Cortex of kidney (tissue), 1 donor: ENCODE data around the gene LAYN.

Source experiments
- DNase-seq: peaks from one replicate; lab custom pipeline; 2025; lab: John Stamatoyannopoulos, UW

Gene LAYN

DNA sequence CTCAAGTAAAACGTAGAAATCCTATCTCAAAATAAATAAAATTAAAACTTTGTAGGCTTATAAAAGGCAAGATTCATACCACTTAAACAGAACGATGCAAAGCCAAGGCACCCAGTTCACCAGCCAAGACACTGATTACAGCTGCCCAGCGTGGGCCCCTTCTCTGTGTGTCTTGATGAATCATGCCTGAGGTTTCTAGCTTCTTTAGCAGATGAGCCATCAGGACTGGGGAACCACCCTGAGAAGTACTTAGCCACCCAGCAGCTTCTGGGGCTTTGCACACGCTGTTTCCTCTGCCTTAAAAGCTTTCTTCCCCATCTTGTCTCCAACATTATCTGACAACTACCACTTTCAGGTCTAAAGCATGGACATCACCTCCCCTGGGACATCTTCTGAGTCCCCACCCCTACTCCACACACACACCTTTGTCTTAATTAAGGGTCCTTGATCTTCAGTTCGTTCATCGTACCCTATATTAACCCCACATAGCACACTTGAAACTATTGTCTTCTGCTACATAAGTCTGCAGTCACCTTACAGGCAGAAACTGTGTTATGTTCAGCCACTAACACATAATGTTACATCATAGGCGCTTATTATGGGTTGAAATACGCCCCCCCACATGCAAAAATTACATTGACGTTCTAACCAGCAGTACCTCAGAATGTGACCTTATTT, 8.7 kb upstream of the LAYN start:
- no peak for DNase-seq

DNA sequence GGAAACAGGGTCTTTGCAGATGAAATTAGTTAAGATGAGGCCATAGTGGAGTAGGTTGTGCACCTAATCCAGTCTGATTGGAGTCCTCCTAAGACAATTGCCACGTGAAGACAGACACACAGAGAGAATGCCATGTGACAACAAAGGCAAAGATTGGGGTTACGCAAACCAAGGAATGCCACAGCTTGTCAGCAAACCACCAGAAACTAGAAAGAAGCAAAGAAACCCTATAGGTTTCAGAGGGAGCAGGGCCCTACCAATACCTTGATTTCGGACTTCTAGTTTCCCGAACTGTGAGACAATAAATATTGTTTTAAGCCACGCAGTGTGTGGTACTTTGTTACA, 8.2 kb upstream of the LAYN start:
- no peak for DNase-seq

DNA sequence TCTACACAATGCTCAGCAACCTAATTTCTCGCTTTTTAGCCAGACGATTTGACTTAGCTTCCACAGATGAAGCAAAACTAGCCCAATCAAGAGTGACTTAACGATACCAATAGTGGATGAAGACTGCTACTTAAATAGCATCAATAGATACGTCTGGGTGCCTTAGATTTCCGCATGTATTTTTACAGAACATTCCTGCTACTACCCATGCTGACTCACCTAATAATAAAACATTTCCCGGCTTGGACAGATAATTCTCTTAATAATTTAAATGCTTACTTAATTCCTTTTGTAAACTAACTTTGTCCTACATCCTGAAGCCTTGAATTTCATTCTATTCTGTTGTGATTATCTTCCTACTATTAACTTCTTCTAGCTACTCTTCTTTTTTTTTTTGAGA, 5.2 kb upstream of the LAYN start:
- no peak for DNase-seq

DNA sequence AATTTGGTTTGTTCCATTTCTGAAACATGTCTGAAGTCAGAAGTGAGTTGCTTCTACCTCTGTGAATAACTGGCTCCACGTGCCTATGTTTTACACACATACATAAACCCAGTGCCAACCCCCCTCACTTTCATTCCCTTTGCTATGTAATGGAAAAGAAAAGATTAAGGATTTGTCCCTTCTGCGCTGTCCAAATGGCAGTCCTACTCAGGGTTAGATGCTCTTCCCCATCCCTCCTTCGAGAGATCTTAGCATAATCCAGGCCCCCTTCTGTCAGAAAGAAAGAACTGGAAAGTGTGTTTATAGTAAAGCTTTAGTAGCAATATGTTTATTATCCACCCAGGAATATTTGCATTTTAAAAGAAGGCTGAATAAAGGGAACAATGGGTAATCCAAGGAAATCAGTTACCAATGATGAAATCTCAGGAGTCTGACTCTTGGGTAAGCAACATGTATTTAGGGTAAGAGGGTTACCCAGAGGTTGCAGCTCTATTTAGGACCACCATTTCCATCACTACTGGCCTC, 3.1 kb upstream of the LAYN start:
- DNase-seq = no peak

DNA sequence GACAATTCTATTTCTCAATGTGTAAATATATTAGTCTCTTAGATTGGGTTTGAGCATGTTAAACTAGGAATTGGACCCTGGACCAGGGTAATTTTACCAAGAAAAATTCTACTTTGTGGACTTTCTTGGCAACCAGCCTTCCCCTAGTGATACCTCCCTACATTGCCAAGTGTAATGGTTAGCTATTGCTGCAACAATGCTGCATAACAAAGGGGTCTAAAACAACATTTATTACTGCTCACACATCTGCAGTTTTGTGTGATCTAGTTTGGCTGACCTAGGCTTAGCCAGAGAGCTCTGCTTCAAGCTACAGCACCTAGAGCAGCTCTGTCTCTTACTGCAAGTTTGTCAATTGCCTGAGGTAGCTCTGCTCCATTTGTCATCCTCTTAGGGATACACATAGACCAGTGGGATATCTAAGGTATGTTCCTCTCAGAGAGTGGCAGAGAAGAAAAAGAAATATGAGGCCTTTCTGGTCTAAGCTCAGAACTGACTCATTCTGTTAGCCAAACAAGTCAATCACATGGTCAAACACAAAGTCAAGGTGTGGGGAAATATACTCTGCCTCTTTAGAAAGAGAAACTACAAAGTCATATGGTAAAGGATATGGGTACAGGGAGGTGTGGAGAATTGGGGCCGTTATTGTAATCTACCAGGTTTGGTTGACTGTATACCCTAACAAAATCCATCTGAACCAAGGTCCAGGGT, 2.0 kb upstream of the LAYN start:
- DNase-seq = no peak

DNA sequence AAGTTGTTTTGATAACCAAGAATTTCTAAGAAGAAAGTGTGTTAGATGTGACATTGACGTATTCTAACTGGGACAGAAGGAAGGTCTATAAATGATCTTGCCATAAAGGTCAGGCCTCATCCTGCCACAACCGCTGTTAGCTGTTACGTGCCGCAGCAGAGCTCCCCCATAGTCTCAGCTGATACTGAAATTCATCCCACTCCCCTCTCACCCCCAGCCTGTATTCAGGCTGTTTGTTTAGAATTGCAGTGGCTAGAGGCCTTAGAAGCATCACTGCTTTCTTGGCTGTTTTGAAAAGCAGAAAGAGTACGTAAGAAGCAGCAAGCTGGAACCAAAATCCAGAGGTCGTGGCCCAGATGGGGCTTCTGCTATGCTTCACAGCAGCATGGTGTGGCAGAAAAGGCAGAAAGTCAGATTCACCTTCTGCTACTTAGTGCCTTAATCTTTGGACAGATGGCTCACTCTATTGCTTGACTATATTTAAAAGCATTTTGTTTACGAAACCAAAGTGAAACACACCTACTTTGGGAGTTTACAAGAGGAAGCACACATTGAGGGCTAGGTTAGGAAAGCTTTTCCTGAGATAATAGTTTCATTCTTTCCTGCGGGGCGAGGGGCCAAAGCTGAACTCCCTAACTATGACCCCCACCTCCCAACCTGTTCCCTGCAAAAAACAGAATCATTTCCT, 950 bp upstream of the LAYN start:
- DNase-seq = no peak

DNA sequence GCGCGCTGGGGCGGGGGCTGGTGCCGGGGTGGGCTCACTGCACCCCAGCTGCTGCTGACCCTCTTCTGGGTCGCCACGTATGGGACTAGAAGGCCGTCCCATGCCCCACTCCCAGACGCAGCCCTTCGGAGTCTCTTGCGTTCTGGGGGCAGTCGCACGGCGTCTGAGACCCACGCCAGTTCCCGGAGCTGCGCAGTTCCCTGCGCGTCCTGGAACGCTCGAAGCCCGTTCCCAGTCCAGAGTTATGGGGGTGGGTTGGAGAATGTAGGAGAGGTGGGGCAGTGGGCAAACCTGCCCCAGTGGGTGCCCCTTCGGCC, 375 bp downstream of the LAYN start:
- DNase-seq = no peak

DNA sequence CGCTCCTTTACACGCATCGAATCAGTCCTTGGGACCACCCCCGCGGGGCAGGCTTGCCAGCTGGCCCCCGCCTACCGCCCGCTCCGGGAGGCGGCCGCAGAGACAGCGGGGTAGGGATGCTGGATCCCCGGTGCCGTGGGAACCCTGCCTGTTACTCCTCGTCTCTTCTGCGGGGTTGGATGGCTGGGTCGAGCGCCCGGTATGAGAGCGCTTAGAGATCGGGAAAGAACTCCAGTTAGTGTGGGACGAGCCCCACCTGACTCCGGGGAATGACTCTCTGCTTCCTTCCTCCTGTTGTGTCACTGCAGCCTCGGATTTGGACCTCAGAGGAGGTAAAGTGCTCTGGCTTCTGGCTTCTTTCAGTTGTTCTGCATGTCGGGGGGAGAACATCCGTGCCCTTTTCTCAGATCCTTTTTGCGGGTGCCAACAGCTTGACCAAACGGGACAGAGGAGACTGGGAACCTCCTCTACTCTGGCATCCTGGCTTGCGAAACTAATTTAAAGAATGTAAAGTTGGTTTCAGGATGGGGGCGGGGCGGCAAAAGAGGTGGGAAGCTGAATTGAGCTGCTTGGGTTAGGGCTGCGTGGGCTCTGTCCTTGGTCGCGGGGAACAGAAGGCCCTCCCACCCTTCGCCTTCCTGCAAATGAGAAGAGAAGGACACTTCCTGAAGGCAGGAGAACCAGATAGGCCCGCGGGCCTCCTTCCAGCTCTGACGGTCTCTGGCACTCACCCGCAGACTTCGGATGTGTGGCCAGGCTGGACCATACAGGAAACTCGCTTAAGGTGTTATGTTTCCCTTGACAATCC, 938 bp downstream of the LAYN start:
- no peak for DNase-seq

DNA sequence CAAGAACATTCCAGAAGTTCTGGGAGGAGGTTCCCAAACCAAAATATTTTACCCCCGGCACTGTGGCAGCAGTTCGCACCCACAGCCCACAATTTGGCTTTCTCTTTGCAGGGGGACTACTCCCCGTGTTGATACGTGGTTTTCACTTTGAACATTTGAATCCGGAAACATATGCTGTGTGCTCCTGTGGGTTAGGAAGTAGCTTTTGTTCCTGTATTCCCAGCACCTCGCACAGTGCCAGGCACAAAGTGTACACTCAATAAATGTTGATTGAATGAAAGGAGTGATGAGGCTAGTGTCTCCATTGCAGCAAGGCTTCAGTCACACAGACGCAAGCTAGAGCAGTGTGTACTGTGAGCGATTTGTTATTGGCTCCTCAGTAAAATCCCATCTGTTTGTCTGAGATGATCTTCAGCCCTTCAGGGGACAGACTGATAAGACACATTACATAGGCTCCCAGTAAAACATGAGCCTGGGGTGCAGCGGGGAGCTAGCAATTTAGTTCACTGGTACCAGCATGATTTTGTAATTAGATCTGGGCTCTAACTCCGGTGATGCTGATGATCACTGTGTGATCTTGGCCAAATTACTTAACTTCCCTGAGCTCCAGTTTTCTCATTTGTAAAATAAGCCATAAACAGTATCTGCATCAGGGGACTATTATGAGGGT, 2.2 kb downstream of the LAYN start:
- no peak for DNase-seq

DNA sequence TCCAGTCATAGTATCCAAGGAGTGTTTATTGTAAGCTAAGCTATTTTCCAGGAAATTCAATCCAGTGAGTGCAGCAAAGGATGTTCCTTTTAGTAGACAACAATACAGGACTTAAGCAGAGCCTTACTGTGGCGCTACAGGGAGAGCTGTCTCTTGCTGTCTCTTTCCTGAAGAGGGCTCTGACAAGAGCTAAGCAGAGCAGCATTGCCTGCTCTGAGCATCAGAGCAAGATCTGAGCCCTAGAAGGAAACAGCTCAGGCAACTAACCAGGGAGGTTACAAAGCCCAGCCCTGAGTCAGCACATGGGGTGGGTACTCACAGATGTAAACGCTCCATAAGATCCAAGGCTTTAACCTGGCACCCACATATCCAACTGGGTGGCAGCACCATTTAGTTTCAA, 8.0 kb downstream of the LAYN start:
- DNase-seq = no peak

DNA sequence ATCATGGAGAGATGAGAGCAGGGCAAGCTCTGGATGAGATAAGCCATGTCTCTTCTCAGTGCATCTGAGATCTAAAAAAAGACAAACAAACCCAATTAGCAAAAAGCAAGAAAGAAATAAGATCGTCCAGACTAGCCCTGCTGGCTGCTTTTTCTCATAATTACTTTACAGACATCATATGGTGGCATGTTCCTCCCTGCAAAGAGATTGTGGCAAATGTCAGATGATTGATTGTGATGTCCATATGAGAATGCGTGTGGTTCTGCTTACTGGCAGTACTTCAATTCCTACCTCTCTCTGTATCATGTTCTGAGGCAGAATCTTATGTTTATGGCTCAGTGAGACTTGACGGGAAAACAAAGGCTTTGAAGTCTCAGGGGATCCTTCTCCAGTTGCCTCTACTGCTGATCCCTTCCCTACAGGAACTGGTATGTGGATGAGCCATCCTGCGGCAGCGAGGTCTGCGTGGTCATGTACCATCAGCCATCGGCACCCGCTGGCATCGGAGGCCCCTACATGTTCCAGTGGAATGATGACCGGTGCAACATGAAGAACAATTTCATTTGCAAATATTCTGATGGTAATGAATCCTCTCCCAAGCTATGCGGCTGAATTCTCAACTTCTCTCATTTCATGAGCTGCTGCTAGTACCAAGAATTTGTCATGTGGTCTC, 8.8 kb downstream of the LAYN start:
- no peak for DNase-seq

DNA sequence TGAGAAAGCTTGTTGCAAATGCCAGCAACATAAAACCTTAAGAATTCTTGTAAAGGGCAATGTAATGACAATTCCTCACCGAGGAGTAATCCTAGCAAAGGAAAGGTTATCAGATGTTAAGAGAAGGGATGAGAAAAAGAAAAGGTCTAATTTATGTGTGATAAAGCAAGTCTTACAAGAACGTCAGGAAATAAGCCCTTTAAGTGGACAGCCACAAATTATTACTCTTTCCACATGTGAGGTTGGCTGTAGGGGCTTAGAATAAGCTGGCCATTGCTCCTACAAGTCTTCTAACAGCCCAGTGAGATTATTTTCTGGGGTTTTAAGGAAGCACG, 9.3 kb downstream of the LAYN start:
- DNase-seq = no peak

DNA sequence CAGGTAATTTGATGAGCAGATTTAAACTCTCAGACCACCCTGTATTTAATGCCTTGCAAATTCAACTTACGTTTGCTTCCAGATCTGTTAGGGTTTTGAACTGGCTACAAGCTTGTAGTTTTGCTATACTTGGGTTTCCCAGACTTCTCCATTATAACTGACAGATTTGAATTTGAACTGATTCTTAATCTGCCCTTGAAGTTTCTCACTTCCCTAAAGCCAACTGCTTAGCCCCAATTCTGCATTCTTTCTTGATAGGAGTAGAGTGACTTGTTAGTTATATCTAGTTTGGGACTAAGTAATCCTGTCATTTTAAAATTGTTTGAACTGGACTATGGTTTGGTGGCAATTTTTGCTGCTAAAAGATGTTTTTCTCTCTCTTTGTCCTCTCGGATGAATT, 9.7 kb downstream of the LAYN start:
- DNase-seq = no peak

DNA sequence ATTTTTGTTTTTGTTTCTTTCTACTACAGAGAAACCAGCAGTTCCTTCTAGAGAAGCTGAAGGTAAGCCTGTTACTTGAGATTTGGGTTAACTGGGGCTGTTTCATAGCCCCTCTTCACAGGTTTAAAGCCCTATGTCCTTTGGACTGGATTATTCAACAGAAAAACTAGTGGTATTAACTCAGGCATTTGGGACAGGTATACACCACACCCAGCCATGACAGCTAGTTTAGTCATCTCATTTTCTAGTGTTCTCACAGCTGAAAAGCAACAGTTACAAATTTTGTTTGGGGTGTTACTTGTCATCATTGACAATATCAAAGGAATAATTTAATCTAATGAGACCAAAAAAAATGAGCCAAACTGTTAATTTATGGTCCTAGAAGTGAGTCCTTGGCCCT, 14.0 kb downstream of the LAYN start:
- DNase-seq = no peak

DNA sequence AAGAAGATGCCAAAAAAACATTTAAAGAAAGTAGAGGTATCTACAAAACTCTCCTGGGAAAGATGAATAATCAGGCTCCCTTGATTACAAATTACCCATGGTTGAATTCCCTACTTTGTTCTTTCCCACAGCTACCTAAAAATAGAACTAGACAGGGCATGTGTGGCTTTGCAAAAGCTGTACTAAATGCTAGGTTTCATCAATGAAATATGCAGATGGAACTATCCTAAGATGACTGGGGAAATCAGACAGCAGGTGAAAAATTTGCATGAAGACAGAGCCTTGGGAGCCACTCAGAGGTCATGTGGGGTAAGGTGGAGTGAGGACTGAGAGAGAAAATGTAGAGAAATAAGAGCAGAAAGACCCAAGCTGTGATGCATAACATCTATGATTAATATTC, 14.7 kb downstream of the LAYN start:
- DNase-seq = no peak

DNA sequence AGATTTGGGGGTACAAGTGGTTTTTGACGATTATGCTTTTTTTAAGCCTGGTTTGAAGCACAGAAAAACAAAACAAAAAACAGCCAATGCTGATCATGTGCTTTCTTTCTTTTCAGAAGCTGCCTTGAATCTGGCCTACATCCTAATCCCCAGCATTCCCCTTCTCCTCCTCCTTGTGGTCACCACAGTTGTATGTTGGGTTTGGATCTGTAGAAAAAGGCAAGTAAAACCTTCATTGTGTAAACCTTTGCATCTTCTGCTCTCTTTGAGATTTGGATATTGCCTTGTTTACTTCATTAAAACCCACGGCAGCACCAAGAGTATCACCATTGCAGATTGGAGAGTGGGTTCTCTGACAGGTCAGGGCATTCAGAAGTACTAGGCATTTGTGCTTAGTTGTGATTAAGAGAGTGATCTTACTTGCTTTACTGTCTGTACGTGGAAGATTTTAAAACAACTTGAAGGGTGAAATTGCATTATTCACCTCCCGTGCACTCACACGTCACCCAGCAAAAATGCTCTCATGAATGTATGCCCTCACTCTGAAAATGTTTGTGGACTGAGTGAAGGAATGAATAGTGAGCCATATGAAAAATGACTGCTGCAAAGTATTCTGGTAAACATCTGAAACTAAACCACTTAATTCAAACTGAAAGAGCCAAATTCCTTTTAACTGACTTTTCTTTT, 17.0 kb downstream of the LAYN start:
- DNase-seq = no peak

DNA sequence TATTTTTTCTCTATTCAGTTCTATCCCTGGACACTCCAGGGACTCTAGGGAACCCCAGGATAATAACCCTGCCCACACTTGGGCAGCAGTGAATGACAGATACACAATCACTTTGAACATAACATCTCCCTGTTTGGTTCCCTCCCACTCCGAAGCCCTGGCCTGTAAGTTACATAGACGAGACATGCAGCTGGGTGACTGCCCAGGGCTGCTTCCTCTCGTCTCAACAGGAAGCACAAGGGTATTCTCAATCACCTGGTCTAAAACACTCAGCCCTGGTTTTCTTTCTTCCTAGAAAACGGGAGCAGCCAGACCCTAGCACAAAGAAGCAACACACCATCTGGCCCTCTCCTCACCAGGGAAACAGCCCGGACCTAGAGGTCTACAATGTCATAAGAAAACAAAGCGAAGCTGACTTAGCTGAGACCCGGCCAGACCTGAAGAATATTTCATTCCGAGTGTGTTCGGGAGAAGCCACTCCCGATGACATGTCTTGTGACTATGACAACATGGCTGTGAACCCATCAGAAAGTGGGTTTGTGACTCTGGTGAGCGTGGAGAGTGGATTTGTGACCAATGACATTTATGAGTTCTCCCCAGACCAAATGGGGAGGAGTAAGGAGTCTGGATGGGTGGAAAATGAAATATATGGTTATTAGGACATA, 19.4 kb downstream of the LAYN start:
- DNase-seq = no peak

DNA sequence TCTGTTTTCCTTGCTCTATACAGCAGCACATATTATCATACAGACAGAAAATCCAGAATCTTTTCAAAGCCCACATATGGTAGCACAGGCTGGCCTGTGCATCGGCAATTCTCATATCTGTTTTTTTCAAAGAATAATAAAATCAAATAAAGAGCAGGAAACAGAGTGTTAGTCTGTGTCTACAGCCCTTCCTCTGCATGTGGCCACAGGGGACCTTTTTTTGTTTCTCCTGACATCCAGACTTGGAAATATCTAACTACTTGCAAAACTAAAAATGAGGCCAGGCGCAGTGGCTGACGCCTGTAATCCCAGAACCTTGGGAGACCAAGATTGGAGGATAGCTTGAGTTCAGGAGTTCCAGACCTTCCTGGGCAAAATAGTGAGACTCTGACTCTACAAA, 20.3 kb downstream of the LAYN start:
- no peak for DNase-seq

DNA sequence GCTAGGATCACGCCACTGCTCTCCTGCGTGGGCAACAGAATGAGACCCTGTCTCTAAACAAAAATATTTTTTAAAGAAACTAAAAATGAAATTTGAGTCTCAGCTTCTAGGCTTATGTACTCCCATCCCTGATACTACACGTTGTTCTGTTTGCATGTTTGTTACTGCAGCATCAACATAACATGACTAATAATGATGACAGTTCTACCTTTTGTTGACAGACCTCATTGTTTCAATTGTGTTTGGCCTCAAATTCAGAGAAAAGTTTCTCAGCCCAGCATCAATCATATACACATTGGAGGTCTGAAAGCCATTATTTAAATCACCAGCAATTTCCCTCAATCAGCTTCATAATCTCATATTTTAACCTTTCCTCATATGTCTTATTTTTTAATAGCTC, 20.8 kb downstream of the LAYN start:
- no peak for DNase-seq

DNA sequence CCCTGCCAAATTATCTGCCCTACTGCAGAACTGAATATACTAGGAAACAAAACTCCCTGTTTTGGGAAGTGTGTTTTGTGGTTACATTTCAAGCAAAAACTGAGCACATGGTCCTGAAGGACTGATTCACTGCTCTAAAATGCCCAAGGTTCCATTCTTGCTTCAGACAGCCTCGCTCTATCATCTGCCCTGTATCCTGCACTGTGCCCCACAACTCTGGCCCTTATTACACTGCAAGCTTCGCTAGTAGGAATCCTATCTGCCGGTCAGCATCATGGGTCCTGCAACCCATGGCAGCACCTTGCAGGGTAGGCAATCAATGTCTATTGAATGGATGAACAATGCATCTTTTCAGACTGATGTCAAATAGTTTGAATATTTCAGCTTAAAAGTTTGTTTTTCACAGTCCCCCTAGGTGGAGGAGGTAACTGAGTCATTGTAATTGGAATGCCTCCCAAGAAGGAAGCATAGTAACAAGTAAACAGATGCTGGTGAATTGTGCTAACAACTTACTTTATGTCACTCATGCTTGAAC, 21.3 kb downstream of the LAYN start:
- DNase-seq = no peak
